ENCODE results near the gene TRABD2A.

GRCh38 chr2:84827978-84828575 is 52.8 kb downstream of the TRABD2A start:
- no peak for TF ChIP-seq EZH2 (IDR thresholded peaks at IDR 0.05)
- TF ChIP-seq POLR2AphosphoS5 (IDR thresholded peaks at IDR 0.05; ENCODE audit: borderline replicate concordance, low read depth, low read length): no peak
